IMR-90 (cell line): ENCODE data around the gene MFSD6. TPM values are rescaled to one million over a fixed set of nuclear protein-coding genes. Genes with fewer than 3 reads are reported as not detected.

Experiments
- ATAC-seq: fragments of 200-7000 bp; cut with Tn5 transposase; 2 replicates; pipeline ENCODE4 v1.9.1; 2020; ENCODE audit warnings: low read depth, mild to moderate bottlenecking, moderate library complexity
- BruUV-seq: library from RNA; stranded (reverse); fragments of 400-500 nt; replicated peaks from 2 replicates; lab custom pipeline; 2021; lab: Mats Ljungman, UMichigan
- CTCF ChIA-PET: fragments of 300-600 bp; formaldehyde crosslinking; extraction: SDS; loops from one replicate; lab custom pipeline; 2021; ENCODE audit warnings: antibody characterized with exemption; lab: Yijun Ruan, JAX
- POLR2A ChIA-PET: fragments of 300-600 bp; sonication (Branson Sonifier 250); formaldehyde crosslinking; loops from one replicate; lab custom pipeline; 2022; ENCODE audit warnings: antibody characterized with exemption; ENCODE audit not compliant: unreplicated experiment; lab: Charles Lee
- DNase-seq: peaks from one replicate; pipeline ENCODE4 v3.0.0; 2013
- H2AFZ ChIP-seq: replicated peaks from 2 replicates; pipeline ENCODE3; 2013; ENCODE audit warnings: low read length, mild to moderate bottlenecking; ENCODE audit not compliant: poor library complexity
- H2AK5ac ChIP-seq: 2 replicates; pipeline ENCODE4 v1.6.1; 2013; ENCODE audit warnings: low read depth, low read length, inconsistent platforms
- H2AK9ac ChIP-seq: replicated peaks from 2 replicates; pipeline ENCODE3; 2013; ENCODE audit warnings: mild to moderate bottlenecking, low read depth, low read length, moderate library complexity; ENCODE audit not compliant: poor library complexity
- H2BK120ac ChIP-seq: 2 replicates; pipeline ENCODE4 v1.6.1; 2013; ENCODE audit warnings: low read depth, low read length, inconsistent platforms
- H2BK15ac ChIP-seq: 3 replicates; pipeline ENCODE4 v1.6.1; 2013; ENCODE audit warnings: low read depth, low read length, inconsistent platforms
- H2BK20ac ChIP-seq: 2 replicates; pipeline ENCODE4 v1.6.1; 2013; ENCODE audit warnings: low read depth, mild to moderate bottlenecking, inconsistent platforms, low read length, moderate library complexity
- H2BK5ac ChIP-seq: 2 replicates; pipeline ENCODE4 v1.6.1; 2013; ENCODE audit warnings: mild to moderate bottlenecking, low read depth, low read length, inconsistent platforms; ENCODE audit not compliant: poor library complexity, severe bottlenecking
- H3K14ac ChIP-seq: replicated peaks from 2 replicates; pipeline ENCODE4 v1.6.1; 2013; ENCODE audit warnings: low read depth, low read length, inconsistent platforms
- H3K18ac ChIP-seq: 2 replicates; pipeline ENCODE4 v1.6.1; 2013; ENCODE audit warnings: low read depth, low read length, control low read depth
- H3K23ac ChIP-seq: 2 replicates; pipeline ENCODE4 v1.6.1; 2013; ENCODE audit warnings: low read depth, low read length, inconsistent platforms
- H3K27ac ChIP-seq: 2 replicates; pipeline ENCODE4 v1.5.1; 2013; ENCODE audit warnings: mild to moderate bottlenecking, control low read depth, low read length; ENCODE audit not compliant: insufficient read depth
- H3K27me3 ChIP-seq: 2 replicates; pipeline ENCODE4 v1.6.1; 2013; ENCODE audit warnings: low read length; ENCODE audit not compliant: control insufficient read depth, insufficient read depth
- H3K36me3 ChIP-seq: 2 replicates; pipeline ENCODE4 v1.6.1; 2013; ENCODE audit warnings: low read length, mixed read lengths; ENCODE audit not compliant: control insufficient read depth, insufficient read depth
- H3K4ac ChIP-seq: 2 replicates; pipeline ENCODE4 v1.6.1; 2013; ENCODE audit warnings: low read depth, low read length, inconsistent platforms
- H3K4me1 ChIP-seq: 2 replicates; pipeline ENCODE4 v1.6.1; 2013; ENCODE audit warnings: low read length, mixed read lengths; ENCODE audit not compliant: control insufficient read depth, insufficient read depth
- H3K4me2 ChIP-seq: 2 replicates; pipeline ENCODE4 v1.6.1; 2013; ENCODE audit warnings: low read depth, mild to moderate bottlenecking, control low read depth, low read length, moderate library complexity
- H3K4me3 ChIP-seq: 2 replicates; pipeline ENCODE4 v1.5.1; 2013; ENCODE audit warnings: low read depth, mild to moderate bottlenecking, control low read depth, low read length, moderate library complexity; ENCODE audit not compliant: insufficient read depth
- H3K56ac ChIP-seq: 2 replicates; pipeline ENCODE4 v1.6.1; 2013; ENCODE audit warnings: low read length, inconsistent platforms; ENCODE audit not compliant: insufficient read depth; ENCODE audit errors: extremely low read depth
- H3K79me1 ChIP-seq, 2 experiments: 2 replicates each; pipeline ENCODE4 v1.6.1; 2013; ENCODE audit warnings: low read length in 2 of 2, inconsistent platforms in 1 of 2, low read depth in 1 of 2
- H3K9ac ChIP-seq: 2 replicates; pipeline ENCODE4 v1.6.1; 2013; ENCODE audit warnings: low read depth, low read length, control low read depth
- H3K9me1 ChIP-seq: 2 replicates; pipeline ENCODE4 v1.6.1; 2013; ENCODE audit warnings: low read length, inconsistent platforms; ENCODE audit not compliant: insufficient read depth
- H3K9me3 ChIP-seq: 2 replicates; pipeline ENCODE4 v1.6.1; 2013; ENCODE audit warnings: low read length; ENCODE audit not compliant: control insufficient read depth, insufficient read depth
- H4K20me1 ChIP-seq: 2 replicates; pipeline ENCODE4 v1.6.1; 2013; ENCODE audit warnings: low read length, inconsistent platforms; ENCODE audit not compliant: insufficient read depth
- H4K5ac ChIP-seq: 2 replicates; pipeline ENCODE4 v1.6.1; 2013; ENCODE audit warnings: mild to moderate bottlenecking, low read depth, low read length, control low read depth
- H4K8ac ChIP-seq, 2 experiments: 2 replicates each; pipeline ENCODE4 v1.6.1; 2013; ENCODE audit warnings: low read depth in 2 of 2, low read length in 2 of 2, control low read depth in 1 of 2, inconsistent platforms in 1 of 2
- H4K91ac ChIP-seq: 2 replicates; pipeline ENCODE4 v1.6.1; 2013; ENCODE audit warnings: low read depth, low read length, inconsistent platforms; ENCODE audit not compliant: insufficient read depth
- BHLHE40 ChIP-seq: fragments of 150-350 bp; IDR thresholded peaks from 2 replicates; pipeline ENCODE4 v1.6.1; 2016; ENCODE audit warnings: mild to moderate bottlenecking, low read depth, low read length
- CHD1 ChIP-seq: IDR thresholded peaks from 2 replicates; pipeline ENCODE4 v1.6.1; 2012; ENCODE audit warnings: low read depth, low read length, improper control_type of control experiment
- CTCF ChIP-seq: conservative IDR thresholded peaks from 2 replicates; pipeline ENCODE4 v1.5.1; 2012; ENCODE audit warnings: mild to moderate bottlenecking, low read depth, low read length, improper control_type of control experiment
- ELK1 ChIP-seq: fragments of 150-350 bp; IDR thresholded peaks from 2 replicates; pipeline ENCODE4 v1.6.1; 2016; ENCODE audit warnings: low read depth, mild to moderate bottlenecking, low read length, moderate library complexity, borderline replicate concordance
- FOS ChIP-seq: fragments of 150-350 bp; IDR thresholded peaks from 2 replicates; pipeline ENCODE4 v1.6.1; 2016; ENCODE audit warnings: low read depth, low read length
- MAZ ChIP-seq: IDR thresholded peaks from 2 replicates; pipeline ENCODE4 v1.6.1; 2012; ENCODE audit warnings: low read depth, mild to moderate bottlenecking, low read length, improper control_type of control experiment, moderate library complexity, borderline replicate concordance
- MXI1 ChIP-seq: IDR thresholded peaks from 2 replicates; pipeline ENCODE4 v1.6.1; 2012; ENCODE audit warnings: low read depth, mild to moderate bottlenecking, low read length, moderate library complexity, borderline replicate concordance
- NFE2L2 ChIP-seq: fragments of 150-350 bp; IDR thresholded peaks from 2 replicates; pipeline ENCODE4 v1.6.1; 2016; ENCODE audit warnings: low read depth, mild to moderate bottlenecking, low read length
- POLR2A ChIP-seq: IDR thresholded peaks from 2 replicates; pipeline ENCODE4 v1.6.1; 2012; ENCODE audit warnings: mild to moderate bottlenecking, low read depth, low read length
- RAD21 ChIP-seq: IDR thresholded peaks from 2 replicates; pipeline ENCODE4 v1.6.1; 2012; ENCODE audit warnings: low read length, improper control_type of control experiment
- RCOR1 ChIP-seq: IDR thresholded peaks from 2 replicates; pipeline ENCODE4 v1.6.1; 2012; ENCODE audit warnings: mild to moderate bottlenecking, low read length, improper control_type of control experiment; ENCODE audit not compliant: insufficient replicate concordance
- RFX5 ChIP-seq: IDR thresholded peaks from 2 replicates; pipeline ENCODE4 v1.8.0; 2012; ENCODE audit warnings: low read depth, mild to moderate bottlenecking, low read length, moderate library complexity
- SMC3 ChIP-seq: fragments of 150-350 bp; IDR thresholded peaks from 2 replicates; pipeline ENCODE4 v1.6.1; 2016; ENCODE audit warnings: low read depth, mild to moderate bottlenecking, antibody characterized with exemption, low read length, moderate library complexity
- USF2 ChIP-seq: fragments of 150-350 bp; IDR thresholded peaks from 2 replicates; pipeline ENCODE4 v1.6.1; 2017; ENCODE audit warnings: mild to moderate bottlenecking, antibody characterized with exemption, low read length, low read depth
- whole genome bisulfite sequencing, 2 experiments: methylation state at CpG; one replicate each; pipeline versions ENCODE4 v1.1.5 to v1.1.7; 2013; ENCODE audit warnings: missing lambda C conversion rate in 2 of 2; ENCODE audit not compliant: insufficient read length in 1 of 2; ENCODE audit errors: extremely low coverage in 2 of 2; 5-methylcytosine and 5-hydroxymethylcytosine counted together
- dilution Hi-C: fragments of 300-500 bp; cut with HindIII; formaldehyde crosslinking; loops from one replicate; pipeline ENCODE4 v1.14.3; 2018; ENCODE audit warnings: low sequenced_read_pairs; ENCODE audit not compliant: unreplicated experiment
- in situ Hi-C: fragments of 300-500 bp; cut with MboI; formaldehyde crosslinking; loops from 3 replicates; pipeline ENCODE4 v1.14.3; 2019; ENCODE audit warnings: low sequenced_read_pairs, inconsistent platforms, mixed read lengths
- intact Hi-C: fragments of 100-400 bp; cut with micrococcal nuclease; formaldehyde crosslinking; loops from 2 replicates; pipeline ENCODE4 v1.10.0; 2022
- polyA plus RNA-seq, 3 experiments: library from polyadenylated mRNA; depleted of rRNA; stranded (reverse); fragments of >200 nt; gene quantifications; 2 replicates each; pipeline ENCODE4 v1.2.3, GENCODE V29; 2012; ENCODE audit warnings: low replicate concordance in 1 of 3
- total RNA-seq: library from RNA; depleted of rRNA; stranded (reverse); fragments of >200 nt; gene quantifications from 2 replicates; pipeline ENCODE4 v1.2.3, GENCODE V29; 2012

The MFSD6 gene
- total and polyA plus RNA-seq, 2 of the 4 experiments (the other 2 are of a cell fraction): 4.2 to 7.7 TPM

- H3K4ac ChIP-seq: no peak overlapping the region
- no peak overlapping the region for H3K23ac ChIP-seq
- intact Hi-C loops: no loop called here
- no peaks in the 10 kb centered on the region for H3K4me1 ChIP-seq
- H3K14ac ChIP-seq: no peak overlapping the region
- H4K91ac ChIP-seq: no peak overlapping the region
- 0 out of 2 replicates have a peak, but pooled peaks cover 7% of the 10 kb centered on the region for H3K9me1 ChIP-seq
- H3K4me3 ChIP-seq: no peak overlapping the region
- H2BK20ac ChIP-seq: no peak overlapping the region
- no peak overlapping the region for H3K56ac ChIP-seq
- H2BK15ac ChIP-seq: no peak overlapping the region
- no peak overlapping the region for H3K4me2 ChIP-seq
- H3K27ac ChIP-seq: no peak overlapping the region
- in situ Hi-C loops: no loop called here
- H4K8ac ChIP-seq: no peak overlapping the region
- CTCF ChIA-PET: no interaction called here
- no peak overlapping the region for H3K18ac ChIP-seq
- no peak for DNase-seq
- H3K36me3 ChIP-seq: peaks cover 14% of the 10 kb centered on the region
- no peak for TF ChIP-seq BHLHE40
- no peak for TF ChIP-seq RAD21
- no peak for TF ChIP-seq MAZ
- TF ChIP-seq CTCF: no peak
- TF ChIP-seq MXI1: no peak
- TF ChIP-seq NFE2L2: no peak
- no peak for TF ChIP-seq FOS
- no peak for TF ChIP-seq RCOR1
- TF ChIP-seq RFX5: no peak
- TF ChIP-seq CHD1: no peak
- TF ChIP-seq SMC3: no peak
- TF ChIP-seq ELK1: no peak
- TF ChIP-seq POLR2A: no peak
- no peak for TF ChIP-seq USF2
- no peaks in the 10 kb centered on the region; a peak in 1 of 4 replicates for H3K79me1 ChIP-seq
- ATAC-seq: no peak
- H3K9ac ChIP-seq: no peak overlapping the region
- no peaks in the 10 kb centered on the region for H4K20me1 ChIP-seq
- dilution Hi-C loops: no loop called here
- H2AK9ac ChIP-seq: no peak overlapping the region
- H2AFZ ChIP-seq: no peak overlapping the region
- POLR2A ChIA-PET: no interaction called here
- H2AK5ac ChIP-seq: no peak overlapping the region; the same call in 1 of the 2 replicates
- WGBS, 2 experiments: 95% methylated on average over 11 of the region's 19 CpGs; no CpG with 5 or more reads in 1 of the 2 experiments
- no peaks in the 10 kb centered on the region for H3K9me3 ChIP-seq
- H2BK5ac ChIP-seq: no peak overlapping the region
- no peak overlapping the region for H4K5ac ChIP-seq
- no peaks in the 10 kb centered on the region for H3K27me3 ChIP-seq
- no peak overlapping the region for H2BK120ac ChIP-seq
- no TSS peak for BruUV-seq
These were observed 42.5 kb upstream of the MFSD6 start for GRCh38 chr2:190365499-190366204.
